Measurements from ENCODE around the gene HOXD4. TPM values are rescaled to one million over a fixed set of nuclear protein-coding genes. Genes with fewer than 3 reads are reported as not detected.

HOXD4 gene
- total RNA-seq, 1 experiment from 2014 or later, result 0.61 TPM

DNA sequence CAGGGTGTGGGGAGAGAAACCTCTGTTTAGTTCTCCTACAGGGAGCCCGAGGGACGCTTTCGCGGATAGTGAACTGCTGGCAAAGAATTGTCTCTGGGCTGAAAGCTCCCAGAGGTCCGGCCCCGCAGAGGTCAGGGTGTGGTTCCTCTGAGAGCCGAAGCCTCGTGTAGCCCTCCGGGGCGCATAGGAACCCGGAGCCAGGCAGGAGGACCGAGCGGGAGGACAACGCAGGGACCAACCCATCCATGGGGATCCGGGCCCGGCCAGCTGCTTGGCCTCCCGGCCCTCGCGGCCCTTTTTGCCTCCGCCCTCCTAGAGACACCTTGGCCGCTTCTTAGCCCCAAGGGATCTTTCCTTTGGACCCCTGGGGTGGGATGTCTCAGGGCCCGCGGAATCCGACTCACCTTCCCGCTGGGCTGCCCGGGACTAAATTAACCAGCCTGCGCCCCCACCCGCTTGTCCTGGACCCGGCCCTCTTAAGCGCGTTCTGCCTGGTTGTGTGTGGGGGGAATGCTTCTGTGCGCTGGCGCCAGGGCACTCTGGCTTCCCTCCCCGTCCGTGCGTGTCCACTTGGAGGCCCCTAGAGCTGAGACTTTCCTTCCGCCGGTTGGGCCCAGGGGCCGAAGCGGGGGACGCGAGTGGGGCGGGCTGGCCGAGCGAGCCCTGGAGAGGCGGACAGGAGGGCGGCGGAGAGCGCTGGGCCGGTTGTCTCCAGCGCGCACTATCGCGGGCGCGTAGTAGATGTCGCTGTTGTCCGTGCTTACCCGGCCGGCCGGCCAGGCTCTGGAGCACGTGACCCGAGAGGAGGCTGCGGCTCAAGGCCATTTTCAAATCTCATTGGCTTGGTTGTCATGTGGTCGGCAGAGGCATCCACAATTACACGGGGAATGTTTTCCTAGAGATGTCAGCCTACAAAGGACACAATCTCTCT lies 35.2 kb upstream of the HOXD4 start, which contains the start of gene HOXD10:
Gene HOXD10, plus strand, starts transcription at position 896 of the 931 bp plus-strand sequence. CDS start 56 bp downstream, outside the sequence.
- H3K27me3 ChIP-seq (ENCODE audit: insufficient read depth, low read length), result no peaks in the 10 kb centered on the region
- no peaks in the 10 kb centered on the region for H3K9me3 ChIP-seq (ENCODE audit: control insufficient read depth in 1 of 2, insufficient read depth in 1 of 2, low read depth in 1 of 2, low read length in 2 of 2)
- TF ChIP-seq YY1 (IDR thresholded peaks at IDR 0.05; ENCODE audit: extremely low read depth, insufficient replicate concordance, low read depth, low read length) (no peak), JUND (IDR thresholded peaks at IDR 0.05) (no peak), POLR2AphosphoS5 (IDR thresholded peaks at IDR 0.05; ENCODE audit: low read depth, low read length) (no peak), FOSL1 (IDR thresholded peaks at IDR 0.05; ENCODE audit: low read depth) (no peak), POLR2A (IDR thresholded peaks at IDR 0.05; ENCODE audit: borderline replicate concordance, extremely low read depth, insufficient read depth, insufficient read length) (no peak), EZH2 (IDR thresholded peaks at IDR 0.05) (no peak), ZFX (IDR thresholded peaks at IDR 0.05) (no peak), ZNF274 (IDR thresholded peaks at IDR 0.05; ENCODE audit: low read depth, low read length) (no peak), EZH2phosphoT487 (IDR thresholded peaks at IDR 0.05; ENCODE audit: borderline replicate concordance) (no peak), REST (IDR thresholded peaks at IDR 0.05; ENCODE audit: low read depth) (no peak)
- no peaks in the 10 kb centered on the region for H3K79me2 ChIP-seq (ENCODE audit: insufficient read depth, low read length)
- no peak within 1 kb of the TSS for H3K4me3 ChIP-seq (replicated peaks in 1 of 2; ENCODE audit: low read depth in 1 of 2, low read length in 2 of 2)
- no peaks in the 10 kb centered on the region for H3K36me3 ChIP-seq (ENCODE audit: control insufficient read depth in 1 of 2, insufficient read depth in 2 of 2, low read length in 2 of 2)
- H3K4me1 ChIP-seq (ENCODE audit: control insufficient read depth in 1 of 2, insufficient read depth in 2 of 2, low read length in 2 of 2), result peaks cover 0 to 11% of the 10 kb centered on the region in 2 experiments; a peak in 1 of 4 replicates
- no peaks in the 10 kb centered on the region for H4K20me1 ChIP-seq (ENCODE audit: insufficient read depth)
- H3K9me2 ChIP-seq (ENCODE audit: insufficient read depth), result no peaks in the 10 kb centered on the region
- ChIA-PET RAD21 (ENCODE audit: low non-redundant PET in 1 of 2, low total read pairs in 2 of 2, uncharacterized antibody in 2 of 2, unreplicated experiment in 2 of 2) (no interaction called here), POLR2A (no interaction called here), CTCF (no interaction called here)
- H3K4me2 ChIP-seq (ENCODE audit: low read length), result no peak within 1 kb of the TSS
- ATAC-seq, result no peak
- H3K9ac ChIP-seq (ENCODE audit: low read length), result no peak within 1 kb of the TSS
- no peak for DNase-seq (ENCODE audit: low read depth, low spot score)
- intact Hi-C loops (cut with micrococcal nuclease), result no loop called here
- H3K27ac ChIP-seq (ENCODE audit: low read depth, low read length), result no peak within 1 kb of the TSS
- no TSS peak for BruUV-seq (replicated peaks)
- H2AFZ ChIP-seq (ENCODE audit: low read depth, low read length, poor library complexity, severe bottlenecking), result no peak within 1 kb of the TSS
